ENCODE results near the gene TDRD9.
"Not testable (repeated sequence)": the region's sequence is repeated elsewhere in the genome, so short reads cannot be mapped to it uniquely, and the experiment has no call there.

The TDRD9 gene

DNA sequence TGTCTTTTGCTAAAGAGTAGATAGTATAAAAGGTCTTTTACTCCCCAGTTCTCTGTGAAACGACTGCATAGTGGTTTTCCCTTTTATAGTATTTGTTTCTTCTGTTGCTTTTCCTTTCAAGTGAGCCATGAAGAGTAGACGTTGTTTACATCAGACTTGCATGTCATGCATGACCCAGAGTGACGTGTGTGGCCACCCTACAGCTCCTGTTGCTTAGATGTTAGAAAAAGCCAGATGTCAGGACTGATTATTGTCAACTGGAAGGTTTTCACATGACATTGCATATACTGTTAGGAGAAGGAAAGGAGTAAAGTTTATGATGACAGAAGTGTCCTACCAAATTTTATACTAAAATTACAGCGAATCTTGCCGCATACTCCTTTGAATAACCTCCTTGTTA, 15.4 kb downstream of the TDRD9 start:
- no peaks in the 10 kb centered on the region for H3K4me1 Mint-ChIP-seq (ENCODE audit: low read depth in 2 of 2)
- H3K36me3 Mint-ChIP-seq (ENCODE audit: insufficient read depth), result no peaks in the 10 kb centered on the region
- no peak overlapping the region for H3K4me3 Mint-ChIP-seq
- no peak for DNase-seq
- ATAC-seq (replicated peaks), result no peak
- no peaks in the 10 kb centered on the region for H3K9me3 Mint-ChIP-seq
- no peak overlapping the region for H3K27ac Mint-ChIP-seq
- peaks cover 73 to 77% of the 10 kb centered on the region in 2 donors for H3K27me3 Mint-ChIP-seq

DNA sequence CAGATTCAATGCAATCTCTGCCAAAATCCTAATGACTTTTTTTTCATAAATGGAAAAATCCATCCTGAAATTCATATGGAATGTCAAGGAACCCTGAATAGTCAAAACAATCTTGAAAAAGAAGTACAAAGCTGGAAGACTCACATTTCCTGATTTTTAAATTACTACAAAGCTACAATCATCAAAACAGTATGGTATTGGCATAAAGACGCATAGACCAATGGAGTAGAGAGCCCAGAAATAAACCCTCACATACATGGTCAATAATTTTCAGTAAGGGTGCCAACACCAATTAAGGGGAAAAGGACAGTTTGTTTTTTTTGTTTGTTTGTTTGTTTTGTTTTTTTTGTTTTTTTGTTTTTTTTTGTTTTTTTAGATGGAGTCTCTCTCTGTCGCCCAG, 18.7 kb downstream of the TDRD9 start:
- Mint-ChIP-seq H3K4me1 (ENCODE audit: low read depth in 2 of 2) (no peaks in the 10 kb centered on the region), H3K4me3 (no peak overlapping the region), H3K27ac (no peak overlapping the region), H3K9me3 (no peaks in the 10 kb centered on the region), H3K36me3 (ENCODE audit: insufficient read depth) (no peaks in the 10 kb centered on the region), H3K27me3 (peaks cover 63 to 67% of the 10 kb centered on the region in 2 donors)
- DNase-seq (no peak), ATAC-seq (replicated peaks) (no peak)

DNA sequence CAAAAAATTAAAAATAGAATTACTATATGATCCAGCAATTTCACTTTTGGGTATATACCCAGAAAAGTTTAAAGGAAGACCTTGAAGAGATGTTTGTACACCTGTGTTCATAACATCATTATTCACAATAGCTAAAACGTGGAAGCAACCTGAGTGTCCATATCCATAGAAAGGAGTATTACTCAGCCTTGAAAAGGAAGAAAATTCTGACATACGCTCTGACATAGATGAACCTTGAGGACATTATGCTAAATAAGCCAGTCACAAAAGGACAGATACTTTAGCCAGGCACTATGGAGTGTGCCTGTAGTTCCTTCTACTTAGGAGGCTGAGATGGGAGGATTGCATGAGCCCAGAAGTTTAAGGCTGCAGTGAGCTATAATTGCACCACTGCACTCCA, 20.2 kb downstream of the TDRD9 start:
- no peaks in the 10 kb centered on the region for H3K9me3 Mint-ChIP-seq
- ATAC-seq (replicated peaks), result no peak
- H3K27ac Mint-ChIP-seq, result no peak overlapping the region
- no peaks in the 10 kb centered on the region for H3K36me3 Mint-ChIP-seq (ENCODE audit: insufficient read depth)
- peaks cover 60 to 61% of the 10 kb centered on the region in 2 donors for H3K27me3 Mint-ChIP-seq
- H3K4me1 Mint-ChIP-seq (ENCODE audit: low read depth in 2 of 2), result no peaks in the 10 kb centered on the region
- no peak overlapping the region for H3K4me3 Mint-ChIP-seq
- no peak for DNase-seq

DNA sequence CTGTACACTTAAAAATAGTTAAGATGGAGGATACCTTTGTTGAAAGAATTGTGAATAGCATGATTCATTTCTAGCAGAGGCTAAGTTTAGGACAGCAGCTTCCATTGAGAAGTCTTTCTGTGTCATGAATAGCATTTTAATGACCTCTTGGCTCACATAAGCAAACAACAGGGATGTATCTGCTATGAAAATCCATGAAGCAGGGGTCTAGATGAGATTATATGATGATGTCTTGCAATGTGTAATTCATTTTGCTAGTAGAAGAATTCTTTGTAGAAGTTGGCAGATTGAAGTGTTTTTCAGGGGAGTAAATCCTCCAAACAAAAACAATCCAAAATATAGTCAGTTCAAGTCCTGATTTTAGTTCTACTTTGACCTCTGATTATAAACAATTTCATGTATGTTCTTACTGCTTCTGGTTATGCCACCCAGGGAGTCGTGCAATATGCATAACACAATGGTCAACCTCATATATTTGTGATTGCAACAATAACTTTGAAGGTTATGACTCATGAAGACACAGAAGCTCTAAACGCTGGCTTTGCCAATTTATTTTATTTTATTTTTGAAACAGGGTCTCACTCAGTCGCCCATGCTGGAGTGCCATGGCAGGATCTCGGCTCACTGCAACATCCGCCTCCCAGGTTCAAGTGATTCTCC, 21.0 kb downstream of the TDRD9 start:
- H3K27ac Mint-ChIP-seq, result no peak overlapping the region
- H3K4me3 Mint-ChIP-seq, result no peak overlapping the region
- no peaks in the 10 kb centered on the region for H3K9me3 Mint-ChIP-seq
- DNase-seq (no peak), ATAC-seq (replicated peaks) (no peak)
- H3K4me1 Mint-ChIP-seq (ENCODE audit: low read depth in 2 of 2), result no peaks in the 10 kb centered on the region
- H3K36me3 Mint-ChIP-seq (ENCODE audit: insufficient read depth), result no peaks in the 10 kb centered on the region
- peaks cover 60 to 61% of the 10 kb centered on the region in 2 donors for H3K27me3 Mint-ChIP-seq

DNA sequence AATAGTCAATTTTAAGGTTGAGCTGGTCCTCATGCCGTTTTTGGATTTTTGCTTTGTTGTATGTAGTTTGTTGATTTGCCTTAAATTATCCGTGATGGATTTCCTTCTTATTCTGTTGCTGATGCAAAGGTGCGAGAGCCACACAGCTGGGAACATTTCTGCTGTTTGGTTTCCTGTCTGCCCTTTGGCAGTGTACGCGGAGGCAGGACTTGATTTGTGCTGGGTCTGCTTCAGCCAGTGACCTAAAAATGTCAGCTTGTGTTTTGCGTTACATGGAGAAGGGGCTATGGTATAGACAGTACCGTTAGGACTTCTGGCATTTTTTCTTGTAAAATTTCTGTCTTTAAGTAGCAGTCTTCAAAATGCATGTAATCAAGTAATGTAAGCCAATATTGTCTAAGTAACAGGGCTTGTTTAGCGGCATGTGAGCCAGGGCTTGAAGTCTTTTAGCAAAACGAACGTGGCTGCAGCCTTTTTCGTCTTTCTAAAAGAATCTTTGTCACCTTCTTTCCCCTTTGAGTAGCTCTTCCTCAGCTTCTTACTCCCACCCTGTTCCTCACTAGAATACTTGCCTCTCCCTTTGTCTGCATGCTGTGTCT, 32.3 kb downstream of the TDRD9 start:
- H3K27ac Mint-ChIP-seq, result no peak overlapping the region
- no peaks in the 10 kb centered on the region for H3K36me3 Mint-ChIP-seq (ENCODE audit: insufficient read depth)
- no peak overlapping the region for H3K4me3 Mint-ChIP-seq
- no peak for ATAC-seq (replicated peaks)
- H3K27me3 Mint-ChIP-seq, result peaks cover 8 to 15% of the 10 kb centered on the region in 2 donors
- DNase-seq, result no peak
- H3K4me1 Mint-ChIP-seq (ENCODE audit: low read depth in 2 of 2), result no peaks in the 10 kb centered on the region
- no peaks in the 10 kb centered on the region for H3K9me3 Mint-ChIP-seq

- Mint-ChIP-seq H3K9me3 (no peaks in the 10 kb centered on the region), H3K4me3 (no peak overlapping the region), H3K27me3 (peaks cover 16 to 22% of the 10 kb centered on the region in 2 donors), H3K36me3 (ENCODE audit: insufficient read depth) (no peaks in the 10 kb centered on the region), H3K27ac (no peak overlapping the region), H3K4me1 (ENCODE audit: low read depth in 2 of 2) (no peaks in the 10 kb centered on the region)
- no peak for DNase-seq
- ATAC-seq (replicated peaks), result no peak
Observed at GRCh38 chr14:103961928-103962578, 33.8 kb downstream of the TDRD9 start.

DNA sequence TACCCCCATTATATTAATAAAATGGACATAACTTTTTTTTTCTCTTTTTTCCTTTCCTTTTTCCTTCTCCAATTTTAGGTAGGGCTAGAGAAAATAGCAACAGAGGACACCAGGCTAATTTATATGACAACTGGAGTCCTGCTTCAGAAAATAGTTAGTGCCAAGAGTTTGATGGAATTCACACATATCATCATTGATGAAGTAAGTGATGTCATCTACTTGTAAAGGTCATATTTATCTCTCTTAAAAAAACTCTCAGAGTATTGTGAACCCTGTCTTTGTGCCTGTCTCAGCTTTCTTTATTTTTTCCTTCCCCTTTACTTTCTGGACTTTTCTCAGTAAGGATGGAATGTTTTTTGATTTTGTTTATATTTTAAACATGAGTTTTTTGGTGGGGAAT, 38.4 kb downstream of the TDRD9 start:
- H3K4me3 Mint-ChIP-seq, result no peak overlapping the region
- no peak for DNase-seq
- ATAC-seq (replicated peaks), result no peak
- no peaks in the 10 kb centered on the region for H3K36me3 Mint-ChIP-seq (ENCODE audit: insufficient read depth)
- H3K27me3 Mint-ChIP-seq, result peaks cover 27 to 40% of the 10 kb centered on the region in 2 donors
- no peaks in the 10 kb centered on the region for H3K4me1 Mint-ChIP-seq (ENCODE audit: low read depth in 2 of 2)
- no peak overlapping the region for H3K27ac Mint-ChIP-seq
- H3K9me3 Mint-ChIP-seq, result no peaks in the 10 kb centered on the region

DNA sequence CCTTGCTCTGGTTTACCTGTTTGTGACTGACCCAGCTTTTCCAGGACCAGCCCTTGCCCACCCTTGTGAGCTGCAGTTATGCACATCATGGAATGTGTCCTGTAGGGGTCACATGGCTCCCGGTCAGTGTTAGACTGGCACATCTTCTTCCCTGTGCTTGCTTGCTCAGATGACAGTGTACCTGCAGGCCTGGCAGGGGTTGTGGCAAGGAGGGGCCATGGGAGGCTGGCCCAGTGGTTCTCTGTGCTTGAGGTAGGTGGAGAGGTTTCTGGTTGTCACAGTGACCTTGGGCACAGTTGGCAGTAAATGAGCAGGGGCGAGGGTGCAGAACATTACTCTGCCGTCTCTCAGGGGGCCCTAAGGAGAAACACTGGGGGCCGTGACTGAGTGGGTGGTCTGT, 41.7 kb downstream of the TDRD9 start:
- Mint-ChIP-seq H3K27ac (no peak overlapping the region), H3K36me3 (ENCODE audit: insufficient read depth) (no peaks in the 10 kb centered on the region), H3K4me1 (ENCODE audit: low read depth in 2 of 2) (no peaks in the 10 kb centered on the region), H3K27me3 (peaks cover 15 to 44% of the 10 kb centered on the region in 2 donors), H3K9me3 (no peaks in the 10 kb centered on the region), H3K4me3 (no peak overlapping the region)
- DNase-seq (no peak), ATAC-seq (replicated peaks) (no peak)

GRCh38 chr14:103973354-103973753, 45.1 kb downstream of the TDRD9 start:
- peaks cover 3% of the 10 kb centered on the region for H3K36me3 Mint-ChIP-seq (ENCODE audit: insufficient read depth)
- H3K4me3 Mint-ChIP-seq, result no peak overlapping the region
- peaks cover 12 to 34% of the 10 kb centered on the region in 2 donors for H3K27me3 Mint-ChIP-seq
- no peak for ATAC-seq (replicated peaks)
- no peak for DNase-seq
- no peak overlapping the region for H3K27ac Mint-ChIP-seq
- H3K9me3 Mint-ChIP-seq, result no peaks in the 10 kb centered on the region
- no peaks in the 10 kb centered on the region for H3K4me1 Mint-ChIP-seq (ENCODE audit: low read depth in 2 of 2)

- DNase-seq, result no peak
- no peak for ATAC-seq (replicated peaks)
- H3K4me1 Mint-ChIP-seq (ENCODE audit: low read depth in 2 of 2), result no peaks in the 10 kb centered on the region
- H3K9me3 Mint-ChIP-seq, result no peaks in the 10 kb centered on the region
- H3K36me3 Mint-ChIP-seq (ENCODE audit: insufficient read depth), result peaks cover 3% of the 10 kb centered on the region
- peaks cover 12 to 37% of the 10 kb centered on the region in 2 donors for H3K27me3 Mint-ChIP-seq
- H3K27ac Mint-ChIP-seq, result no peak overlapping the region
- no peak overlapping the region for H3K4me3 Mint-ChIP-seq
Observed at GRCh38 chr14:103974575-103974974, 46.3 kb downstream of the TDRD9 start.

DNA sequence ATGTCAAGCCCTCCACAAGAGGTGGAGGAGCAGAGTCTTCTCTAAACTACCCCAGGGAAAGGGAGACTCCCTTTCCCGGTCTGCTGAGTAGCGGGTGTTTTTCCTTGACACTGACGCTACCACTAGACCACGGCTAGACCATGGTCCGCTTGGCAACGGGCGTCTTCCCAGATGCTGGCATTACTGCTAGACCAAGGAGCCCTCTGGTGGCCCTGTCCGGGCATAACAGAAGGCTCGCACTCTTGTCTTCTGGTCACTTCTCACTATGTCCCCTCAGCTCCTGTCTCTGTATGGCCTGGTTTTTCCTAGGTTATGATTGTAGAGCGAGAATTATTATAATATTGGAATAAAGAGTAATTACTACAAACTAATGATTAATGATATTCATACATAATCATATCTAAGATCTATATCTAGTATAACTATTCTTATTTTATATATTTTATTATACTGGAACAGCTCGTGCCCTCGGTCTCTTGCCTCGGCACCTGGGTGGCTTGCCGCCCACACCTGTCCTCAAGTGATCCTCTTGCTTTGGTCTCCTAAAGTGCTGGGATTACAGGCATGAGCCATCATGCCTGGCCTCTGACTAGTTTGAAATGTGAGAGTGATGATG, 52.5 kb downstream of the TDRD9 start:
- H3K36me3 Mint-ChIP-seq (ENCODE audit: insufficient read depth), result not testable (repeated sequence)

GRCh38 chr14:103984196-103984595, 55.9 kb downstream of the TDRD9 start:
- ATAC-seq (replicated peaks) (no peak), DNase-seq (no peak)
- Mint-ChIP-seq H3K9me3 (peaks cover 0 to 3% of the 10 kb centered on the region in 2 donors), H3K4me3 (no peak overlapping the region), H3K27me3 (peaks cover 29 to 49% of the 10 kb centered on the region in 2 donors), H3K36me3 (ENCODE audit: insufficient read depth) (peaks cover 3% of the 10 kb centered on the region), H3K4me1 (ENCODE audit: low read depth in 2 of 2) (no peaks in the 10 kb centered on the region), H3K27ac (no peak overlapping the region)

More for the DNA sequence above, 52.5 kb downstream of the TDRD9 start:
- not testable (repeated sequence) for ATAC-seq (replicated peaks); H3K27ac Mint-ChIP-seq; DNase-seq; H3K4me3 Mint-ChIP-seq; H3K4me1 Mint-ChIP-seq (ENCODE audit: low read depth in 2 of 2); H3K9me3 Mint-ChIP-seq
- H3K27me3 Mint-ChIP-seq, result peaks cover 16 to 40% of the 10 kb centered on the region in 2 donors

GRCh38 chr14:103989034-103989433, 60.8 kb downstream of the TDRD9 start:
- Mint-ChIP-seq H3K9me3 (peaks cover 3 to 7% of the 10 kb centered on the region in 2 donors), H3K27me3 (peaks cover 51 to 59% of the 10 kb centered on the region in 2 donors), H3K36me3 (ENCODE audit: insufficient read depth) (no peaks in the 10 kb centered on the region), H3K27ac (no peak overlapping the region), H3K4me1 (ENCODE audit: low read depth in 2 of 2) (no peaks in the 10 kb centered on the region), H3K4me3 (no peak overlapping the region)
- ATAC-seq (replicated peaks), result no peak
- DNase-seq, result no peak

- Mint-ChIP-seq H3K36me3 (ENCODE audit: insufficient read depth) (no peaks in the 10 kb centered on the region), H3K27me3 (peaks cover 50 to 56% of the 10 kb centered on the region in 2 donors), H3K4me1 (ENCODE audit: low read depth in 2 of 2) (no peaks in the 10 kb centered on the region), H3K9me3 (peaks cover 3 to 7% of the 10 kb centered on the region in 2 donors), H3K27ac (no peak overlapping the region), H3K4me3 (no peak overlapping the region)
- no peak for DNase-seq
- no peak for ATAC-seq (replicated peaks)
Observed at GRCh38 chr14:103989964-103990363, 61.7 kb downstream of the TDRD9 start.
